Thyroid gland (tissue), 4 donors: ENCODE data around the gene ITFG1.

Source experiments
- POLR2A ChIP-seq, 2 donors: fragments of 450-650 bp; IDR thresholded peaks; one replicate each; pipeline ENCODE4 v1.6.1; 2017; ENCODE audit warnings: antibody characterized with exemption in 2 of 2, mild to moderate bottlenecking in 2 of 2, moderate library complexity in 1 of 2
- TF ChIP-seq, protein P1 (sequence below), 6 experiments: fragments of 200-600 bp in 3 of 6; fragments of 450-650 bp in 3 of 6; sonication (generic) in 3 of 6; IDR thresholded peaks; one replicate each; pipeline ENCODE4 v1.5.1; 2016 to 2019; ENCODE audit warnings: antibody characterized with exemption in 6 of 6, mild to moderate bottlenecking in 2 of 6, inconsistent platforms in 1 of 6, moderate library complexity in 1 of 6

DNA sequence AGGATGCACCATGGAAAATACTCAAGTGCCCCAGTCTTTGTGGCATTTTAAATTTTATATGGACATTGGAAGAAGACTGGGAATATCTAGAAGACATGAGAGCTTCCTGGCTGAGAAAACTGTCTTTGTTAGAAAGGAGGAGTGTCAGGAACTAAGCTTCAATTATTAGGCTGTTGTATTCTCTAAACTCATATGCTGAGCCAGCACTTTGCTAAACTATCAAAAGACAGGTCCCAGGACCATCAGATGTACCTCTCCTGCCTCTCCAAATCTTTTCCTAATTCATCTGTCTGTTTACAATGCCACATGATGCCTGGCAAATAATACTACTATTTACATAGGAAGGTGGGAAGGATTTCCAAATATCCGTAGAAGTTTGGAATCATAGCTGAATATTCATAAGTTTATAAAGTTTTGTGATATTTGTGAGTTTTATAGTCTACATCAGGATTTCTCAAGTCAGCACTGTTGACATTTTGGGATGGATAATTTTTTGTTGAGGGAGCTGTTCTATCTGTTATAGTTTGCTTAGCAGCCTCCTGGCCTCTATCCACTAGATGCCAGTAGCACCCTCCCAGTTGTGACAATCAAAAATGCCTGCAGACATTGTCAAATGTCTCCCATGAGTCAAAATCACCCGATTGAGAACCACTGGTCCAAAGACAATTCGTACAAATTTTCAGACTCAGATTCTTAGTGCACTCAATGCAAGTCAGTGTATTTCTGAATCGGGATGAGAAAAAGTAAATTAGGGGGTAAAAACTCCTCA, 255.9 kb downstream of the ITFG1 start:
- TF ChIP-seq, protein P1, sequence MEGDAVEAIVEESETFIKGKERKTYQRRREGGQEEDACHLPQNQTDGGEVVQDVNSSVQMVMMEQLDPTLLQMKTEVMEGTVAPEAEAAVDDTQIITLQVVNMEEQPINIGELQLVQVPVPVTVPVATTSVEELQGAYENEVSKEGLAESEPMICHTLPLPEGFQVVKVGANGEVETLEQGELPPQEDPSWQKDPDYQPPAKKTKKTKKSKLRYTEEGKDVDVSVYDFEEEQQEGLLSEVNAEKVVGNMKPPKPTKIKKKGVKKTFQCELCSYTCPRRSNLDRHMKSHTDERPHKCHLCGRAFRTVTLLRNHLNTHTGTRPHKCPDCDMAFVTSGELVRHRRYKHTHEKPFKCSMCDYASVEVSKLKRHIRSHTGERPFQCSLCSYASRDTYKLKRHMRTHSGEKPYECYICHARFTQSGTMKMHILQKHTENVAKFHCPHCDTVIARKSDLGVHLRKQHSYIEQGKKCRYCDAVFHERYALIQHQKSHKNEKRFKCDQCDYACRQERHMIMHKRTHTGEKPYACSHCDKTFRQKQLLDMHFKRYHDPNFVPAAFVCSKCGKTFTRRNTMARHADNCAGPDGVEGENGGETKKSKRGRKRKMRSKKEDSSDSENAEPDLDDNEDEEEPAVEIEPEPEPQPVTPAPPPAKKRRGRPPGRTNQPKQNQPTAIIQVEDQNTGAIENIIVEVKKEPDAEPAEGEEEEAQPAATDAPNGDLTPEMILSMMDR (IDR thresholded peaks at IDR 0.05): peak in 3 of 6 experiments; percentile 21 to 28 (median 26)
- no peak for TF ChIP-seq POLR2A (IDR thresholded peaks at IDR 0.05)
